Neural cell (in vitro differentiated cells): Measurements from ENCODE around the gene S100A13. TPM values are rescaled to one million over a fixed set of nuclear protein-coding genes. Genes with fewer than 3 reads are reported as not detected.

Experiments
- H2AFZ ChIP-seq: fragments of 200-600, 300-800 bp; sonication (generic), shearing (Covaris generic); 2 replicates; pipeline ENCODE4 v1.6.0; 2014; ENCODE audit warnings: low read depth, mild to moderate bottlenecking, antibody characterized with exemption, low read length, moderate library complexity
- H3F3A ChIP-seq: fragments of 200-600 bp; shearing (Covaris generic); 2 replicates; pipeline ENCODE4 v1.6.1; 2016; ENCODE audit warnings: mild to moderate bottlenecking, moderate library complexity, mixed read lengths, antibody characterized with exemption, low read length; ENCODE audit not compliant: insufficient read depth, poor library complexity, severe bottlenecking
- H3K27ac ChIP-seq: fragments of 200-600, 300-800 bp; sonication (generic), shearing (Covaris generic); 2 replicates; pipeline ENCODE4 v1.5.1; 2014; ENCODE audit warnings: mild to moderate bottlenecking, low read length, moderate library complexity
- H3K27me3 ChIP-seq: fragments of 300-800, 200-600 bp; sonication (generic), shearing (Covaris generic); 2 replicates; pipeline ENCODE4 v1.6.0; 2014; ENCODE audit warnings: mild to moderate bottlenecking, low read depth, low read length, moderate library complexity; ENCODE audit not compliant: insufficient read depth
- H3K36me3 ChIP-seq: fragments of 300-800, 200-600 bp; sonication (generic), shearing (Covaris generic); 2 replicates; pipeline ENCODE4 v1.5.1; 2014; ENCODE audit warnings: mild to moderate bottlenecking, antibody characterized with exemption, low read length, moderate library complexity; ENCODE audit not compliant: insufficient read depth
- H3K4me2 ChIP-seq: fragments of 300-800, 200-600 bp; sonication (generic), shearing (Covaris generic); 2 replicates; pipeline ENCODE4 v1.6.0; 2014; ENCODE audit warnings: mild to moderate bottlenecking, low read length
- H3K4me3 ChIP-seq: fragments of 300-800, 200-600 bp; sonication (generic), shearing (Covaris generic); 2 replicates; pipeline ENCODE4 v1.5.1; 2014; ENCODE audit warnings: mild to moderate bottlenecking, low read length, moderate library complexity
- H3K79me2 ChIP-seq: fragments of 200-600 bp; shearing (Covaris generic); replicated peaks from 2 replicates; pipeline ENCODE4 v1.6.0; 2014; ENCODE audit warnings: mild to moderate bottlenecking, low read length, moderate library complexity; ENCODE audit not compliant: insufficient read depth
- H3K9ac ChIP-seq: fragments of 300-800, 200-600 bp; sonication (generic), shearing (Covaris generic); 2 replicates; pipeline ENCODE4 v1.6.1; 2016; ENCODE audit warnings: mild to moderate bottlenecking, low read length, mixed read lengths
- H3K9me2 ChIP-seq: fragments of 200-600 bp; shearing (Covaris generic); 2 replicates; pipeline ENCODE4 v1.6.1; 2016; ENCODE audit warnings: mild to moderate bottlenecking, low read length, mixed read lengths; ENCODE audit not compliant: insufficient read depth
- H3K9me3 ChIP-seq: fragments of 200-600, 300-800 bp; sonication (generic), shearing (Covaris generic); 2 replicates; pipeline ENCODE4 v1.6.1; 2016; ENCODE audit warnings: mild to moderate bottlenecking, mixed run types, low read length, moderate library complexity, mixed read lengths
- H4K20me1 ChIP-seq: fragments of 200-600 bp; shearing (Covaris generic); 2 replicates; pipeline ENCODE4 v1.6.1; 2016; ENCODE audit warnings: mild to moderate bottlenecking, mixed run types; ENCODE audit not compliant: insufficient read depth
- EP300 ChIP-seq: fragments of 450-650 bp; conservative IDR thresholded peaks from 2 replicates; pipeline ENCODE4 v1.6.1; 2014; ENCODE audit warnings: antibody characterized with exemption, mild to moderate bottlenecking, moderate library complexity; ENCODE audit not compliant: poor library complexity, severe bottlenecking
- EZH2 ChIP-seq: fragments of 200-600, 300-800 bp; shearing (Covaris generic), sonication (generic); IDR thresholded peaks from 2 replicates; pipeline ENCODE4 v1.6.1; 2014; ENCODE audit warnings: antibody characterized with exemption, low read length, borderline replicate concordance, mild to moderate bottlenecking; ENCODE audit not compliant: insufficient read depth, poor library complexity, severe bottlenecking
- MXI1 ChIP-seq: fragments of 450-650 bp; conservative IDR thresholded peaks from 2 replicates; pipeline ENCODE4 v1.6.1; 2014; ENCODE audit warnings: antibody characterized with exemption, mild to moderate bottlenecking; ENCODE audit not compliant: poor library complexity, severe bottlenecking
- POLR2AphosphoS5 ChIP-seq: IDR thresholded peaks from 2 replicates; pipeline ENCODE4 v1.6.1; 2012
- RAD21 ChIP-seq: fragments of 450-650 bp; conservative IDR thresholded peaks from 2 replicates; pipeline ENCODE4 v1.6.1; 2014; ENCODE audit warnings: antibody characterized with exemption, mild to moderate bottlenecking, moderate library complexity
- SMC3 ChIP-seq: fragments of 450-650 bp; conservative IDR thresholded peaks from 2 replicates; pipeline ENCODE4 v1.6.1; 2014; ENCODE audit warnings: antibody characterized with exemption, mild to moderate bottlenecking, moderate library complexity; ENCODE audit not compliant: poor library complexity
- TAF1 ChIP-seq: IDR thresholded peaks from 2 replicates; pipeline ENCODE4 v1.6.1; 2012; ENCODE audit warnings: low read depth
- polyA plus RNA-seq: library from polyadenylated mRNA; depleted of rRNA; stranded (reverse); fragments of >200 nt; gene quantifications from 2 replicates; pipeline ENCODE4 v1.2.3, GENCODE V29; 2014
- TF ChIP-seq, protein P1 (sequence below): fragments of 450-650 bp; IDR thresholded peaks from 2 replicates; pipeline ENCODE4 v1.5.1; 2014; ENCODE audit warnings: antibody characterized with exemption, mild to moderate bottlenecking, moderate library complexity; ENCODE audit not compliant: poor library complexity, severe bottlenecking
- TF ChIP-seq, protein P2 (sequence below): IDR thresholded peaks from 2 replicates; pipeline ENCODE4 v1.6.1; 2012; ENCODE audit warnings: borderline replicate concordance

Gene S100A13
- polyA plus RNA-seq, 1 donor from 2014 or later, result 2.1 TPM

DNA sequence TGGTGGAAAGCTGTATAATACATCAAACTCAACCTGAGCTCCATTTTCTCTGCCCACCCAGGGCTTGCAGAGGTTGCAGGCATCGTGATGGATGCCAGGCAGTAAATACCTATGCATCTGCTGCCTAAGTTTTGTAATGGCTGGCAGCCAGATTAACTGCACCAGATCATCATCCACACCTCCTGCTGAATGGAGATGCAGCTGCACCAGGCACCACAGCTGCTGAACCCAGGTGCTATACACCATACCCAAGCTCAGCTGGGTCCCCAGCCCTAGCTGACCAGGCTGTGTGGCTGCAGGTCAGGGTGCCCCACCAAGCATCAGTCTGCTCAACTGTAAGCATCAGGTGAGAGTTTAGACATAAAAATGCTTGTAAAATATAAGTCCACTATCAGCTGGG lies 24.5 kb upstream of the S100A13 start:
- H2AFZ ChIP-seq, result no peak overlapping the region
- no peaks in the 10 kb centered on the region for H3K36me3 ChIP-seq
- no peak overlapping the region for H3K4me2 ChIP-seq
- H3K4me3 ChIP-seq, result no peak overlapping the region
- no peaks in the 10 kb centered on the region for H3F3A ChIP-seq
- no peaks in the 10 kb centered on the region for H3K79me2 ChIP-seq
- H3K9ac ChIP-seq, result no peak overlapping the region
- TF ChIP-seq TAF1 (no peak), RAD21 (no peak), MXI1 (no peak), POLR2AphosphoS5 (no peak), EP300 (no peak), SMC3 (no peak), EZH2 (no peak)
- TF ChIP-seq, protein P1, sequence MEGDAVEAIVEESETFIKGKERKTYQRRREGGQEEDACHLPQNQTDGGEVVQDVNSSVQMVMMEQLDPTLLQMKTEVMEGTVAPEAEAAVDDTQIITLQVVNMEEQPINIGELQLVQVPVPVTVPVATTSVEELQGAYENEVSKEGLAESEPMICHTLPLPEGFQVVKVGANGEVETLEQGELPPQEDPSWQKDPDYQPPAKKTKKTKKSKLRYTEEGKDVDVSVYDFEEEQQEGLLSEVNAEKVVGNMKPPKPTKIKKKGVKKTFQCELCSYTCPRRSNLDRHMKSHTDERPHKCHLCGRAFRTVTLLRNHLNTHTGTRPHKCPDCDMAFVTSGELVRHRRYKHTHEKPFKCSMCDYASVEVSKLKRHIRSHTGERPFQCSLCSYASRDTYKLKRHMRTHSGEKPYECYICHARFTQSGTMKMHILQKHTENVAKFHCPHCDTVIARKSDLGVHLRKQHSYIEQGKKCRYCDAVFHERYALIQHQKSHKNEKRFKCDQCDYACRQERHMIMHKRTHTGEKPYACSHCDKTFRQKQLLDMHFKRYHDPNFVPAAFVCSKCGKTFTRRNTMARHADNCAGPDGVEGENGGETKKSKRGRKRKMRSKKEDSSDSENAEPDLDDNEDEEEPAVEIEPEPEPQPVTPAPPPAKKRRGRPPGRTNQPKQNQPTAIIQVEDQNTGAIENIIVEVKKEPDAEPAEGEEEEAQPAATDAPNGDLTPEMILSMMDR, result no peak
- TF ChIP-seq, protein P2, sequence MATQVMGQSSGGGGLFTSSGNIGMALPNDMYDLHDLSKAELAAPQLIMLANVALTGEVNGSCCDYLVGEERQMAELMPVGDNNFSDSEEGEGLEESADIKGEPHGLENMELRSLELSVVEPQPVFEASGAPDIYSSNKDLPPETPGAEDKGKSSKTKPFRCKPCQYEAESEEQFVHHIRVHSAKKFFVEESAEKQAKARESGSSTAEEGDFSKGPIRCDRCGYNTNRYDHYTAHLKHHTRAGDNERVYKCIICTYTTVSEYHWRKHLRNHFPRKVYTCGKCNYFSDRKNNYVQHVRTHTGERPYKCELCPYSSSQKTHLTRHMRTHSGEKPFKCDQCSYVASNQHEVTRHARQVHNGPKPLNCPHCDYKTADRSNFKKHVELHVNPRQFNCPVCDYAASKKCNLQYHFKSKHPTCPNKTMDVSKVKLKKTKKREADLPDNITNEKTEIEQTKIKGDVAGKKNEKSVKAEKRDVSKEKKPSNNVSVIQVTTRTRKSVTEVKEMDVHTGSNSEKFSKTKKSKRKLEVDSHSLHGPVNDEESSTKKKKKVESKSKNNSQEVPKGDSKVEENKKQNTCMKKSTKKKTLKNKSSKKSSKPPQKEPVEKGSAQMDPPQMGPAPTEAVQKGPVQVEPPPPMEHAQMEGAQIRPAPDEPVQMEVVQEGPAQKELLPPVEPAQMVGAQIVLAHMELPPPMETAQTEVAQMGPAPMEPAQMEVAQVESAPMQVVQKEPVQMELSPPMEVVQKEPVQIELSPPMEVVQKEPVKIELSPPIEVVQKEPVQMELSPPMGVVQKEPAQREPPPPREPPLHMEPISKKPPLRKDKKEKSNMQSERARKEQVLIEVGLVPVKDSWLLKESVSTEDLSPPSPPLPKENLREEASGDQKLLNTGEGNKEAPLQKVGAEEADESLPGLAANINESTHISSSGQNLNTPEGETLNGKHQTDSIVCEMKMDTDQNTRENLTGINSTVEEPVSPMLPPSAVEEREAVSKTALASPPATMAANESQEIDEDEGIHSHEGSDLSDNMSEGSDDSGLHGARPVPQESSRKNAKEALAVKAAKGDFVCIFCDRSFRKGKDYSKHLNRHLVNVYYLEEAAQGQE, result no peak
- H3K27ac ChIP-seq, result no peak overlapping the region
- no peaks in the 10 kb centered on the region for H4K20me1 ChIP-seq
- no peaks in the 10 kb centered on the region for H3K27me3 ChIP-seq
- H3K9me3 ChIP-seq, result no peaks in the 10 kb centered on the region
- H3K9me2 ChIP-seq, result no peaks in the 10 kb centered on the region

DNA sequence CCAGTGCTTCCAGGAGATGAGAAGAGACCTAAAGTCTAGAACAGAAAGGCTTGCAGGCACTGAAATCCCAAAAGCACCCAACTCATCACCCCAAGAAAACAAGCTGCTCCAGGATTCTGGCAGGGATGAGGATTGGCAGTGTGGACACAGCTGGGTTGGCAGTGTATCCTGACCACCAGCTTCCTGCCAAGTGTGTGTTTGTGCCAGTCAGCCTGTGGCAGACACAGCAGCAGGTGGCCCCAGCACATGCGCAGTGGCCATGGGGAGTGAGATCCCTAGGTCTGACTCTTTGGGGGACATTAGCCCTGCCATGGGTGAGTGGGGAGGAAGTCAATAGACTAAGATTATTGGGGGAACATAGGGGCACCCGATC lies 22.5 kb upstream of the S100A13 start:
- H3K27me3 ChIP-seq, result no peaks in the 10 kb centered on the region
- H3K36me3 ChIP-seq, result no peaks in the 10 kb centered on the region
- H3K9me3 ChIP-seq, result no peaks in the 10 kb centered on the region
- H4K20me1 ChIP-seq, result no peaks in the 10 kb centered on the region
- TF ChIP-seq TAF1, result no peak
- TF ChIP-seq, protein P2, result no peak
- no peak for TF ChIP-seq EP300
- no peak for TF ChIP-seq SMC3
- TF ChIP-seq, protein P1, result no peak
- TF ChIP-seq POLR2AphosphoS5, result no peak
- TF ChIP-seq RAD21, result no peak
- TF ChIP-seq EZH2, result no peak
- TF ChIP-seq MXI1, result no peak
- H3K79me2 ChIP-seq, result no peaks in the 10 kb centered on the region
- no peak overlapping the region for H3K4me2 ChIP-seq
- no peak overlapping the region for H3K27ac ChIP-seq
- H3K9me2 ChIP-seq, result no peaks in the 10 kb centered on the region
- no peak overlapping the region for H2AFZ ChIP-seq
- H3K9ac ChIP-seq, result no peak overlapping the region
- H3F3A ChIP-seq, result no peaks in the 10 kb centered on the region
- H3K4me3 ChIP-seq, result no peak overlapping the region
